GF-D8 (cell line): ENCODE results near the gene TH.

Experiments used
- DNase-seq: peaks from one replicate; lab custom pipeline; 2025; lab: John Stamatoyannopoulos, UW

Gene TH

DNA sequence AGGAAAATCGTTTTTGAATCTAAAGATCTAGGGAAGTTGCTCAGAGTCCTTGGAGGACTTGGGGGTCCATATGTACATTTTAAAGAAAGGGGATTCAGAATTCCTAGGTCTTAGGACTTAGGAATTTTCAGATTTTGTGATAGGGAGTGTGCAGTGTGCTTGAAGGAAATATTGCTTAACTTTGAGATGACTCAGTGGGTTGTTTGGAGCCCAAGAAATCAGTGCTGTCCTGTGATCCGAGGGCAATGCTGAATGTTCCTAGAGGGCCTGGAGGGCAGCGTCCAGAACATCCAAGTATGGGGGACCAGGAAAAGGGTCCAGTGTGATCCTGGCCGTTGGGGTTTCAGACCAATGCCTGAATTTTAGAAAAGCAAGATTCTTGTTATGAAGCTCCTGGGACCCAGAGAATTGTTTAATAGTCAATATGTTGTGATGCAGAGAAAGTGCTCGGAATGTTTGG lies 29.3 kb downstream of the TH start:
- no peak for DNase-seq

DNA sequence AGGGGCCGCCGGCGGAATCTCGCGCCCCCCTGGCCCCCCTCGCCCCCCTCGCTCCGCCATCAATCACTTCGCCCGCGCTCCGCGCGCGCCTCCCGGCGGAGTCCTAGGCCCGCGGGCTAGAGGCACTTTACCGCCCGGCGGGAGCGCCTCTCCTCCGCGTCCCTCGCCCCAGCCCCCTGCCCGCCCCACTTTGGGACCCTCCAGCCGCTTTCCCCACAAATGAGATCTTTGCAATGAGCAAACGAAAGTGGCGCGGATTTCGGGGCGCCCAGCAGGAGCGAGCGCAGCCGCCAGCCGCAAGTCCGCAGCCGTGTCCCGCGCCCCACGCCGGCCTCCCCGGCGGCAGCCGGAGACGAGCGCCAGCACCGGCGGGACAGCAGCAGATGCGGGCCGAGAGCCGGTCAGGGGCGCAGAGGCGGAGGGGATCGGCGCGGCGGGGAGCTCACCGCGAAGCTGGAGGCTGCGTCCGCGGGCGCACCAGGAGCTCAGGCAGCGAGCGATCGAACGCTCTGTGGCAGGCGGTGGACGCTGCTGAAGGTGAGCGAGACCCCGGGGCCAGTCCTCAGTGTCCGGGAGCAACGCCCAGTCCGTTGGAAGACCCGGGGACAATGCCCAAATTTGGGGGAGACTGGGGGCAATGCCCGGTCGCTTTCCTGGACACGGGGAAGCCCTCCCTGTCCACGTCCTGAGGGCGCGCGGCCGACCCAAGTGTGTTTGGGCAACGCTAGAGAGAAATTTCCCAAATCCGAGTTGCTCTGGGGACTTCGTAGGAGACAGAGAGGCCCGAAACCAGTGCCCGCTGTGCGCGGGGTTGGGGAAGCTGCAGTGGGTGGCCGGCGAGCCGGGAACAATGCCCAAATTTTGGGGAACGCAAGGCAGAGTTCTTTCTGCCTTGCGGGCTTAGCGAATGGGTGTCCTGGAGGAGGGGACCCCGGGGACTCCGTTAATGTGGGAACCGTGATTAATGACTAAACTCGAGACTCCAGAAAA lies 30.9 kb downstream of the TH start:
- no peak for DNase-seq

DNA sequence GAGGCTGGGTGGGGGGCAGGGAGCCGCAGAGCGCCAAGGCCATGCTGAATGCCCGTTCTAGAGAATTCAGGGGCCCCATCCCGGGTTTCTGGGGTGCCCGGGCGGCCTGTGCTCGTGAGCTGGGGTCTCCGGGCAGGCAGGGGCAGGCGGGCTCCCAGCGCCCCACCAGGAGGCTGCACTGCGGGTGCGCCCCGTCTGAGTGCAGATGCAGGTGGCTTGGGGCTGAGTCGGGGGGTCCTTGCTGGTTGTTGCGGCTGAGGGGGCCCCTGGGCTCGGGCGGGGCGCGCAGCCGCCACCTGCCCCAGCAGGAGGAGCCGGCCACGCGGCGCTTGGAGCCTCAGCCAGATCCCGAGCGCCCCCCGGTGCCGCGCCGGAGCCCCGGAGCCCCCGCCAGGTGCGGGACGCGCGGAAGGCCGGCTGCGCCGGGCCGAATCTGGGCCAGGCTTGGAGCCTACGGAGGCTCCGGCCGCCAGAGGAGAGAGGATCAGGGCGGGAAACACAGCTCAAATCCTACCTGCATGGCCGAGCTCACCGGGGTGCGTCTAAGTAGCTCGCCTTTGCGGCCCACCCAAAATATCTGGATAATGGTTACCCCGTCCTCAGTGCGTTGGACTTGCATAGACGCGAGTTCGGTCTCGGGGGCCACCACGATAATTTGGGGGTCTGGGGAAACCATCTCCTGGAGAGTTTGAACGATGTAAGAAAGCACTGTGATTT lies 31.8 kb downstream of the TH start:
- DNase-seq: no peak

DNA sequence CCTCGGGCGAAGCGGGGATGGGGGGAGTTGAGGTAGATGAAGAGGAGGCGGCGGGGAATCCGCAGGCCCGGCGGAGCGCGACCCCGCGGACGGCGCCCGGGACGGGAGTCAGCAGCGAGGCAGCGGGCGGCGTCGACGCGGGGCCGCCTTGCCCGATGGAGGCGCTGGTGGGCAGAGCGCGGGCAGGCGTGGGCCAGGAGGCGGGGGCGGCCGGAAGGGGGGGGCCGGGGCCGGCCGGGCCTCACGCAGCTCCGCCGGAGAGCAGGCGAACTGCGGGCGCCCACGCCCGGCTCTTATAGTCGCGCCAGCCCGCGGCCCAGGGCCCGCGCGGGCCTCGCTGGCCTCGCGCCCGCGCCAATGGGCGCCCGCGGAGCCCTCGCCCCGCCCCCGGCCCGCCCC lies 32.5 kb downstream of the TH start, which contains the start of gene IGF2:
Gene IGF2 (minus strand): TSS at position 267 of the 399 bp plus-strand sequence. CDS start 3,866 bp downstream, outside the sequence.
- DNase-seq: no peak

DNA sequence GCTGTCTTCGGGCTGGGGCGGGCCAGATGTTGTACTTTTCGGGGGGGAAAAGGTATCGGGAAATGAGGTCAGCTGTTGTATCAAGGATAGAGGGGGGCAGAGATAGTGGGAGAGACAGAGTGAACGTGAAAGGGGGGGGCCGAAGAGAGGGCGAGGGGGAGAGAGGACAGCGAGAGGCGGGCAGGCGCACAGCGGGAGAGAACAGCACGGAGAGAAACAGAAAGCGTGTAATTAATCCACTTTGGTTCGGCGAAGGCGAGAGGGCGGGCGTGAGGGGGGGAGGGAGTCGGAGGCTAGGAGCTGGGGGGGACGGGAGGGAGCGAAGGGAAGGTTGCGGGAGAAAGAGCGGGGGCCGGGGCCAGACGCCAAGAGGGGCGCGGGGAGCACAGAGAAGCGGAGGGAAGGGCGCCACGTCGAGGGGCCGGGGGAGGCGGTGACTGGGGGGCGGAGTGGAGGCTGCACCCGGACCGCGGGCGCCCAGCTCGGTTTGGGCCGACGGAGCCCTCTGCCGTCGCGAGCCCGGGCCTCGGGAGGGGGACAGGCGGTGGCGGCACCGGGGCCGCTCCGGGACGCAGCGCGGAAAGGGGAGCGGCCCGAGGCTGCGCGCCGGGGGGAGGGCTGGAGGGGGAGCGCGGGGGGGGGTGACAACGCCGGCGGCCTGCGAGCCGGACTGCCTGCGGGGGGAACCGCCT lies 33.0 kb downstream of the TH start:
- no peak for DNase-seq

DNA sequence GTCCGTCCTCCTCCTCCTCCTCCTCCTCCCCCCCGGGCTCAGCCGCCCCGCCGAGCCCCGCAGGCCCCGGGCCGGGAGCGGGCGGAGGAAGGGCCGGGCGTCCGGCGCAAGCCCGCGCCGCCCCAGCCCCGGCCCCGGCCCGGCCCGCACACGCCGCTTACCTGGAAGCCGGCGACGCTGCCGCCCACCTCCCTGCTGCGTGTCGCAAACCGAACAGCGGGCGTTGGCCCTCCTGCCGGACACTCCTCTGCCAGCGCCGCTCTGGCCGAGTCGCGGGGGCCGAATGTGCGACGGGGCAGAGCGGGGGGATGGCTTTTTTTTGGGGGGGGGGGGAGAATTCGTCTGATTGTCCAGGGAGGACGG lies 33.6 kb downstream of the TH start:
- no peak for DNase-seq

DNA sequence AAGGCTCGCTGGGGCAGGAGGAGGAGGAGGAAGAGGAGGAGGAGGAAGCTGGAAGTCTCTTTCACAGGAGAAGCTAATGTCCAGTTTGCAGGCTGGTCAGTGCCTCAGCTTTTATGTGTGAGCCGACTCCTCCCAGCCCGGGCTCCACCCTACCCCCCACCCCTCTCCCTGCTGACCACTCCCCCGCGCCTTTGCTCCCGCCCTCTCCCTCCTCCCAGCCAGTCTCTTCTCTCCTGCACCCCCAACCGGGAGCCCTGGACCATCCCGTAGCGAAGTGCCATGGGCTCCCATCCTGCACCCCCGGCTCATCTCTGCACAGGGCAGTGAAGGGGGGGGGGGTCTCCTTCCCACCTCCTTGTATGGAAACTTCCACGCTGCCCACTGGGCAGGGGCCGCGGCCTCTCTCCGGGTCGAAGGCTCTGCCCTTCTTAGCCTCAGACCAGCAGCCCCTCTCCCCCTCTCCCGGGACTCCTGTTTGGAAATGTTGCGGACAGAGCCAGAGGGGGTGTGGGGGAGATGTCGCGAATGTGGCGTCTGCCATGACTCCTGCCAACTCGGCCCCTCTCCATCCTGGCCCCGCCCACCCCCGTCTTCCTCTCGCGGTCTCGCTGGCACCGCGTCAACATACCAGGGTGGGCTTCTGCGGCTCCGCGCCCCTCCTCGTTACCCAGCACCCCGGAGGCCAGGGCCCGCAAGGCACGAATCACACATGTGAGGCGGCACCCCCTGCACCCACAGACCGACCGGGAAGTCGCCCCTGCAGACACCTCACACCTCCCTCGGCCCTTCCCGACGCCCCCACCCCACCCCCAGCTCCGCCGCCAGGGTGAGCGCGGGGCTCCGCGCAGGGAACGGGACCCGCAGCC lies 34.2 kb downstream of the TH start:
- DNase-seq: no peak

DNA sequence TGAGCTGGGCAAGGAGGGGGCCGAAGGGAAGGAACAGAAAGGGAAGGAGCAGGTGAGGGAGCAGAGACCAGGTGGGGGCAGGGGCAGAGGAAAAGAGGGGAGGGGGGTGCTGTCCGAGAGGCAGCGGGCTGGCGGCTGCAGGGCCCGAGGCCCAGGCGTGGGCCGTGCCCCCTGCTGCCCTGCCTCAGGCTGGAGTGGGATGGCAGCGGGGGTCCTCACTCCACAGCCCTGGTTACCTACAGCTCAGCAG lies 34.7 kb downstream of the TH start:
- DNase-seq: no peak

DNA sequence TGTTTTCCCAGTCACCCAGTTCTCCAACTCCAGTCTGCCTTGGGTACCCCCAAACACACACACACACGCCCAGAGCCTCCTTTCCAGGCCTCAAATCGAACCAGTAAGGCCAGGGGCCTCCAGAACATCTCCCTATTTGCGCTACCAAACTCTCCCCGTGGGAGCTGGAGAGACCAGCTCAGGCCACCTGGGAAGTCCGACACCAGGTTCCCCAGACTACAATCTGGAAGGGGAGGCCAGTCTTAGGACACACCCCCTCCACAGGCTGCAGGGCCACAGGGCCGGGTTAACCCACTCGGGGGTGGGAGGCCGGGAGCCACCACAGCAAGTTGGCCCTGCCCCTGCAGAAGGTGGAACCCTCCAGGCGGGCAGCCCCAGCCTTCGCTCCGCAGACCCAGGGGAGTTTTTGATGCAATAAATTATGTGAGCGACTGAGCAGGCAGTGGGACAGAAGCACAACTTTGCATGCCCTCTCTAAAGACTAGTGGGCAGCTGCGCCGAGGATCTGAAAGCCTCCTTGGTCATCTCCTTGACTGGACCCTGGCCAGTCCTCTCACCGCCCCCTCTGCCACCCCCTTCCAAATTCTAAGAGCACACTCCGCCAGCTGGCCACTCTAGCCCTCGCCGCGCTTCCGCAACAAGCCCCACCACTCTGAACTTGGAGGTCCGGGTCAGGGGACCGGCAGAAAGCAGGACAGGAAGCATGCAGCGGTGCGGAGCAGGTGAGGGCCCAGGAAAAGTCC lies 35.2 kb downstream of the TH start:
- DNase-seq: no peak

DNA sequence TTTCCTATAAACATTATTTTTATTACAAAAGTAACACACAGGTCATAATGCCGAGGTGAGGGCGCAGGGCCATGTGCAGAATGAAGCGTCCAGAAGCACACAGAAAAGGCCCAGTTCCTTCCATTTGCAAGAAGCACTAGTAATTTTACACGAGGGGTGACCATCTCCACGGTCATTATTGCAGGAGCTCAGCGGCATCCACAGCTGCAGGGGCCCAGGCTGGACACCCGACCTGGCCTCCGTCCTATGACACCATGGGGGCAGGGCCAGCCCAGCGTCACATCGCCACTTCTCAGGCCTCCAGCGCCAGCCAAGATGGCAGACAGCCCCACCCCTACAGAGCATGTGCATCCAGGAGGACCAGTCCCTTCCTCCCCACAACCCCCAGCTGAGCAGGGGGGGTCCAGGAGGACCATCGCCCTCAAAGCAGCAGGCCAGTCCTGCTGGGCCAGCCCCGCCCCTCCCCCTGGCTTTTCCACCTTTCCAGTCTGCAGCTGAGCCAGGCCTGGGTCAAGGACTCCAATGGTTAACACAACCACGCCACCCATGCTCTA lies 35.9 kb downstream of the TH start:
- no peak for DNase-seq

DNA sequence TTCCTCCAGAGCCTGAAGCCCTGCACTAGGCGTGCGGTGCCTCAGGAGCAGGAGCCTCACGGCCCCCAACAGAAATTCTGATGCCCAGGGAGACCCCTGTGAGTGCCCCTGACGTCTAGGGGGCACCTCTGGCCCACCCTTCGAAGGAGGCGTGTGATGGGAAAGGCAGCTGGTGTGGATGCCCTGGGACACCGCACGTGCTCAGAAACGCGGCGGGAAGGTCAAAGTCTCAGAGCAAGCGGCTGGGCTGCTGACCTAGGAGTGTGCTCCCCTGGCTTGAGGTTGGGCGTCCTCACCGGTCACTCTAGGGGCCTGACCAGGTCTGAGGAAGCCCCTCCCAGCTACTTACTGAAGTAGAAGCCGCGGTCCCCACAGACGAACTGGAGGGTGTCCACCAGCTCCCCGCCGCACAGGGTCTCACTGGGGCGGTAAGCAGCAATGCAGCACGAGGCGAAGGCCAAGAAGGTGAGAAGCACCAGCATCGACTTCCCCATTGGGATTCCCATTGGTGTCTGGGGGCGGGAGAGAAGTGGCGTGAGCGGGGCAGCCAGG lies 36.5 kb downstream of the TH start:
- no peak for DNase-seq

DNA sequence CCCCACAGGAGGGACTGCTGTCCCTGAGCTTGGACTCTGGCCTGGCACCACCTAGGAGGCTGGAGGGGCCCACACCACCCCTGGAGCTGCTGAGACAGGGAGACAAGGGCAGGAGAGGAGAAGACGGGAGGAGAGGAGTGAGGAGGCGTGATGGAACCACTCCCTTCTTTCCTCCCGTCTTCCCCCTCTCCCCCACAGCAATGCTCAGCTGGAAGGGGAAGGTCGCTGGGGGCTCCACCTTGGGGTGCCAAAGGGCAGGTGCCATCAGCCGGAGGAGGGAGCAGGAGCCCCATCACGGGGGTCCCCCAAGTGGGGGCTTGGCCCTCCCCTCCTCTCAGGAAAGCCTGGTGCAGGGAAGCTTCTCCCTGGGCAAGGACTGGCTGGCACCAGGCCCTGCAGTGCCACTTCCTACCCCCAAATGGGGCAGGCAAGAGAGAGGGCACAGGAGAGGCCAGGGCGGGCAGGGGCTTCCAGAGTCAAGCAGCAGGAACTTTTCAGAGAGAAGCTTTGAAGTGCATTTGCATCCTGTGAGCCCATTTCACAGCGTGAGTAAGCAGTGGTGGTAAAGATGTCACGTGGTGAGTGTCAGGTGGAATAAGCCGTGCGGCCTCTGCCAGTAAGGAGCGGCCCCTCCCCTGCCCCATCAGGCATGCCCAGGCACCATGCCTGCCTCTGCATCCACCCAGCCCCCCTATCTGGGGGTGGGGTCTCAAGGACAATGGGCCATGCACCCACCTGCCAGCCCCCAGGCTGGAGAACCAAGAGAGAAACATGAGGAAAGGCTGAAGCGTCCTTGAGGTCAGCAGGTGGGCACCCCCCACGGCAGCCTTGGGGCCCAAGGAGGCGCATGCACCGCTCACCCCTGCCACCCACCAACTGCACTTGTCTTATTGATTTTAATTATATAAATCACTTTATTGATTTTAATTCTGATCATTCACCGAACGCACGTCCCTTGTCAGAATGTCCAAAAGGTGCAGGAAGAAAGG lies 37.3 kb downstream of the TH start:
- no peak for DNase-seq

DNA sequence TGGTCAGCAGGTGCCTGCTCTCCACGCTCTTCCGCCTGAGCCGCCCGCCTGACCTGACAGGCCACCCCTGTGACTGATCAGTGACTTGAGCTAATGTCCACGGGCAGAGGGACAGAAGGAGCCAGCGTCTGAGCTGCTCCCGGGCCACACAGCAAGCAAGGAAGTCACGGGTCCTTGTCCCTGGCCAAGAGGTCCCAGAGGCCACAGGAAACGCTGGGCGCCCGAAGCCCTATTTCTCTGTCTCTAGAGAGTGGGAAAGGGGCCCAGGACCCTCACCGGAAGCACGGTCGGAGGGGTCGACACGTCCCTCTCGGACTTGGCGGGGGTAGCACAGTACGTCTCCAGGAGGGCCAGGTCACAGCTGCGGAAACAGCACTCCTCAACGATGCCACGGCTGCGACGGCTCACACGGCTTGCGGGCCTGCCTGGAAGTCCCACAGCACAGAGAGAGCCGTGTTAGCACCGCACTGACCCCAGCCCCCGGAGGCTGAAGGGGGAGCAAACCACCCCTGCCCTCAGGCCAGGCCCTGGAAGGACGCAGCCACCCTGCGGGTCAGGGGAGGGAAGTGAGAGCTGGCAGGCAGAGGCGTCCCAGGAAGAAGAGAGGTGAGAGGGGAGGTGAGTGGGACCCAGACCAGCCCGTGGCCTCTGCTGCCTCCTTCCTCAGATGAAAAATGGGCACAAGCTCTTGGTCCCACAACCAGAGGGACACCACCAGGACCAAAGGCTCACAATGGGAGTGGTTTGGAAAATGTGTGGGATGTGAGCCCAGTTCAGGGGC lies 38.2 kb downstream of the TH start:
- no peak for DNase-seq

DNA sequence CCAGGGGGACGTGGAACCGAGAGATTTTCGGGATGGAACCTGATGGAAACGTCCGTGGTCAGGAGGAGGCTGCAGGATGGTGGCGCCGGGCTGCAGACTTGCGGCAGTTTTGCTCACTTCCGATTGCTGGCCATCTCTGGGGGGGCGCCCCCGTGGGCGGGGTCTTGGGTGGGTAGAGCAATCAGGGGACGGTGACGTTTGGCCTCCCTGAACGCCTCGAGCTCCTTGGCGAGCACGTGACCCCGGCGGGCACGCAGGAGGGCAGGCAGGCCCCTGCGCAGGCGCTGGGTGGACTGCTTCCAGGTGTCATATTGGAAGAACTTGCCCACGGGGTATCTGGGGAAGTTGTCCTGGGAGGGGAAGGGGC lies 38.8 kb downstream of the TH start:
- no peak for DNase-seq

DNA sequence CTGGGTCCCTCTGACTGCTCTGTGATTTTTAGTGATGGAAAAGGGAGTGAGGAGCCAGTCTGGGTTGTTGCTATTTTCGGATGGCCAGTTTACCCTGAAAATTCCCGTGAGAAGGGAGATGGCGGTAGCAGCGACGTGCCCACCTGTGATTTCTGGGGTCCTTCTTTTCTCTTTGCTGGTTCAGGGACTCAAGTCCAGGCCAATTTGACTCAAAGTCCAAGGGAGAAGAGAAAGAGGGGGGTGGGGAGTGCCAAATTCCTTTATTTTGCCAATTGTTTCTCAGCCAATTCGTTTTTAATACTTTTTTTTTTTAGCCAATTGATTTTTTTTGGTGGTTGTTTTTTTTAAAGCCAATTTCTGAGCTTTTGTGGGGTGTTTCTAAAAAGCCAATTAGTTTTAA lies 39.4 kb downstream of the TH start:
- no peak for DNase-seq

DNA sequence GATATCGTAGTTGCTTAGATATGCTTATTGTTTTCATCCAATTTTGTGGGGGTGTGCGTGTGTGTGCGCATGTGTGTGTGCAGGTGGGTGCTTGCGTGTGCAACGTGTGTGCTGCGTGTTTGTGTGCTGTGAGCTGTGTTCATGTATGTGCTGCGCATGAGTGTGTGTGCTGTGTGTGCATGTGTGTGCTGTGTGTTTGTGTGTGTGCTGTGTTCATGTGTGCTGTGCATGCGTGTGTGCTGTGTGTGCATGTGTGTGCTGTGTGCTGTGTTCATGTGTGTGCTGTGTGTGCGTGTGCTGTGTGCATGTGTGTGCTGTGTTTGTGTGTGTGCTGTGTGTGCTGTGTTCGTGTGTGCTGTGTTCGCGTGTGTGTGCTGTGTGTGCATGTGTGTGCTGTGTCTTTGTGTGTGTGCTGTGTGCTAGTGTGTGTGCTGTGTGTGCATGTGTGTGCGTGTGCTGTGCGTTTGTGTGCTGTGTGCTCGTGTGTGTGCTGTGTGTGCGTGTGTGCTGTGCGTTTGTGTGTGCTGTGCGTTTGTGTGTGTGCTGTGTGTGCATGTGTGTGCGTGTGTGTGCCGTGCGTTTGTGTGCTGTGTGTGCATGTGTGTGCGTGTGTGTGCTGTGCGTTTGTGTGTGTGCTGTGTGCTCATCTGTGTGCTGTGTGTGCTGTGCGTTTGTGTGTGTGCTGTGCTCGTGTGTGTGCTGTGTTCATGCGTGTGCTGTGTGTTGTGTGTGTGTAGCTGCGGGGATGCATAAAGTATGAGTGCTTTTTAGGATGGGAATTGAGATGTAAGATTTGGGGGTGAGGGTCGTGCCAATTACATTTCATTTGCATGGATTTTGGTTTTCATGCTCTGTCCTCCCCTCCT lies 40.0 kb downstream of the TH start:
- DNase-seq: no peak

DNA sequence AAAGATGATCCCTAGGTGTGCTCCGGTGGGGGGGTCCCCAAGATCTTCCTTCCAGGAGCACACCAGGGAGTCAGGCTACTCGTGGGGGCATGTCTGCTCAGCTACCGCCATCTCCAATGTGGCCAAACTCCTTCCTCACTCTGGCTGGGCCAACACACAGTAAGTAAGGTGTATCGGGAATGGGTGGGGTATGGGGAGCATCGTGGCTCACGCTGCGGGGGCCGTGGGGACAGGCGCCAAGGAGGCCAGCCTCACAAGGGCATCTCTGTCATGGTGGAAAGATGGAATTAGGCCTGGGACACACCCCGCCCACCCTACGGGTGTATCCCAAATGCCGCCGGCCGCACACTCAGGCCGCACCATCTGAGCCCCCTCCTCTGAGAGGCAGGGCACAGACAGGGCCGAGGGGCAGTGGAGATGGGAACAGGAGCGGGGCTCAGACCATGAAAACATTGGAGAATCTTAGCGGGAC lies 40.7 kb downstream of the TH start:
- no peak for DNase-seq
